ENCODE data around the gene CFAP107.
"Not testable (repeated sequence)": the region's sequence is repeated elsewhere in the genome, so short reads cannot be mapped to it uniquely, and the experiment has no call there.

Gene CFAP107

GRCh38 chr1:12715896-12716437, 30.0 kb upstream of the CFAP107 start, which contains the start of gene AADACL3:
Gene AADACL3, plus strand, starts transcription at chr1:12716110. Its CDS starts 67 bp downstream, at chr1:12716177.
- H3K4me3 ChIP-seq (replicated peaks in 1 of 2; ENCODE audit: low read depth in 2 of 2, low read length in 2 of 2): no peak within 1 kb of the TSS
- no peak for DNase-seq (ENCODE audit: low read depth in 2 of 2)
- no peak for TF ChIP-seq CTCF (IDR thresholded peaks at IDR 0.05; ENCODE audit: low read depth, low read length)

- no peak for DNase-seq (ENCODE audit: low read depth in 2 of 2)
- no peak overlapping the region for H3K4me3 ChIP-seq (replicated peaks in 1 of 2; ENCODE audit: low read depth in 2 of 2, low read length in 2 of 2)
- no peak for TF ChIP-seq CTCF (IDR thresholded peaks at IDR 0.05; ENCODE audit: low read depth, low read length)
These were observed 28.6 kb upstream of the CFAP107 start for GRCh38 chr1:12717301-12717838.

- H3K4me3 ChIP-seq (replicated peaks in 1 of 2; ENCODE audit: low read depth in 2 of 2, low read length in 2 of 2): no peak overlapping the region
- no peak for TF ChIP-seq CTCF (IDR thresholded peaks at IDR 0.05; ENCODE audit: low read depth, low read length)
- no peak for DNase-seq (ENCODE audit: low read depth in 2 of 2)
These were observed 23.4 kb upstream of the CFAP107 start for GRCh38 chr1:12722626-12723025.

GRCh38 chr1:12728391-12728790, 17.6 kb upstream of the CFAP107 start:
- DNase-seq (ENCODE audit: low read depth in 2 of 2): no peak
- no peak overlapping the region for H3K4me3 ChIP-seq (replicated peaks in 1 of 2; ENCODE audit: low read depth in 2 of 2, low read length in 2 of 2)
- TF ChIP-seq CTCF (IDR thresholded peaks at IDR 0.05; ENCODE audit: low read depth, low read length): no peak

DNA sequence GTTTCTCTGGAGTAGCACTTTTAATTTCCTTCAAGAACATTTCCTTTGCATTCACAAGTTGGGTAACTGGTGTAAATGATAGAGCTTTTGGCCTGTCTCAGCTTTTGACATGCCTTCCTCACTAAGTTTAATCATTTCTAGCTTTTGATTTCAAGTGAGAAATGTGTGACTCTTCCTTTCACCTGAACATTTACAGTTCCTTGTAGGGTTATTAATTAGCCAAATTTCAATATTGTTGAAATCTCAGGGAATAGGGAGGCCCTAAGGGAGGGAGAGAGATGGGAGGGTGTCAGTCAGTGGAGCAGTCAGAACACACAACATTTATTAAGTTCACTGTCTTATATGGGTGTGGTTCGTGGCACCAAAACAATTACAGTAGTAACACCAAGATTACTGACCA, 15.8 kb upstream of the CFAP107 start:
- no peak for TF ChIP-seq CTCF (IDR thresholded peaks at IDR 0.05; ENCODE audit: low read depth, low read length)
- no peak overlapping the region for H3K4me3 ChIP-seq (replicated peaks in 1 of 2; ENCODE audit: low read depth in 2 of 2, low read length in 2 of 2)
- no peak for DNase-seq (ENCODE audit: low read depth in 2 of 2)

DNA sequence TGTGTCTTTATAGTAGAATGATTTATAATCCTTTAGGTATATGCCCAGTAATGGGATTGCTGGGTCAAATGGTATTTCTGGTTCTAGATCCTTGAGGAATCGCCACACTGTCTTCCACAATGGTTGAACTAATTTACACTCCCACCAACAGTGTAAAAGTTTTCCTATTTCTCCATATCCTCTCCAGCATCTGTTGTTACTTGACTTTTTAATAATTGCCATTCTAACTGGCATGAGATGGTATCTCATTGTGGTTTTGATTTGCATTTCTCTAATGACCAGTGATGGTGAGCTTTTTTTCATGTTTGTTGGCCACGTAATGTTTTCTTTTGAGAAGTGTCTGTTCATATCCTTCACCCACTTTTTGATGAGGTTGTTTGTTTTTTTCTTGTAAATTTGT, 14.9 kb upstream of the CFAP107 start:
- DNase-seq (ENCODE audit: low read depth in 2 of 2); H3K4me3 ChIP-seq (replicated peaks in 1 of 2; ENCODE audit: low read depth in 2 of 2, low read length in 2 of 2): not testable (repeated sequence)

- H3K4me3 ChIP-seq (replicated peaks in 1 of 2; ENCODE audit: low read depth in 2 of 2, low read length in 2 of 2): no peak overlapping the region
- DNase-seq (ENCODE audit: low read depth in 2 of 2): no peak
- no peak for TF ChIP-seq CTCF (IDR thresholded peaks at IDR 0.05; ENCODE audit: low read depth, low read length)
These were observed 11.3 kb upstream of the CFAP107 start for GRCh38 chr1:12734651-12735050.

All from cardiac fibroblast (primary cell).